ENCODE measurements around the gene NPEPPS.

Gene NPEPPS

GRCh38 chr17:47604598-47604927, 73.7 kb downstream of the NPEPPS start:
- Mint-ChIP-seq H3K27ac (no peak overlapping the region), H3K27me3 (no peaks in the 10 kb centered on the region), H3K36me3 (peaks cover 42% of the 10 kb centered on the region), H3K9me3 (no peaks in the 10 kb centered on the region), H3K4me3 (no peak overlapping the region), H3K4me1 (no peaks in the 10 kb centered on the region)
- DNase-seq: no peak
- CTCF ChIA-PET: interaction anchor here (2.1 kb wide), 1 partner anchor 11 kb away, joined by 6 read pairs; no protein-coding TSS in a partner anchor

GRCh38 chr17:47605011-47605410, 74.1 kb downstream of the NPEPPS start:
- Mint-ChIP-seq H3K27me3 (no peaks in the 10 kb centered on the region), H3K4me1 (peaks cover 3% of the 10 kb centered on the region), H3K9me3 (no peaks in the 10 kb centered on the region), H3K27ac (no peak overlapping the region), H3K4me3 (no peak overlapping the region), H3K36me3 (peaks cover 42% of the 10 kb centered on the region)
- CTCF ChIA-PET: interaction anchor here (2.1 kb wide), 1 partner anchor 11 kb away, joined by 6 read pairs; no protein-coding TSS in a partner anchor
- no peak for DNase-seq

GRCh38 chr17:47607481-47607880, 76.6 kb downstream of the NPEPPS start:
- no peak for DNase-seq
- CTCF ChIA-PET: no interaction called here
- Mint-ChIP-seq H3K4me1 (peaks cover 5% of the 10 kb centered on the region), H3K27ac (peak overlapping the region; percentile 2), H3K36me3 (peaks cover 36% of the 10 kb centered on the region), H3K9me3 (no peaks in the 10 kb centered on the region), H3K27me3 (no peaks in the 10 kb centered on the region), H3K4me3 (no peak overlapping the region)

GRCh38 chr17:47611372-47612350, 80.8 kb downstream of the NPEPPS start:
- no peak overlapping the region for H3K27ac Mint-ChIP-seq
- CTCF ChIA-PET: no interaction called here

GRCh38 chr17:47615766-47616424, 85.0 kb downstream of the NPEPPS start:
- H3K27ac Mint-ChIP-seq: no peak overlapping the region
- H3K4me1 Mint-ChIP-seq: peaks cover 8% of the 10 kb centered on the region

More at GRCh38 chr17:47611372-47612350, 80.8 kb downstream of the NPEPPS start:
- Mint-ChIP-seq H3K27me3 (no peaks in the 10 kb centered on the region), H3K4me1 (peaks cover 5% of the 10 kb centered on the region), H3K9me3 (no peaks in the 10 kb centered on the region), H3K36me3 (peaks cover 22% of the 10 kb centered on the region), H3K4me3 (no peak overlapping the region)
- no peak for DNase-seq

GRCh38 chr17:47618410-47618809, 87.5 kb downstream of the NPEPPS start:
- Mint-ChIP-seq H3K27ac (no peak overlapping the region), H3K27me3 (no peaks in the 10 kb centered on the region), H3K9me3 (no peaks in the 10 kb centered on the region), H3K36me3 (peaks cover 35% of the 10 kb centered on the region), H3K4me3 (no peak overlapping the region), H3K4me1 (peaks cover 13% of the 10 kb centered on the region)
- CTCF ChIA-PET: interaction anchor here (1.1 to 1.5 kb wide), 4 partner anchors 22 to 257 kb away, joined by 3 to 4 read pairs (median 4); no protein-coding TSS in a partner anchor
- DNase-seq: no peak

More at GRCh38 chr17:47615766-47616424, 85.0 kb downstream of the NPEPPS start:
- Mint-ChIP-seq H3K27me3 (no peaks in the 10 kb centered on the region), H3K36me3 (peaks cover 28% of the 10 kb centered on the region), H3K4me3 (no peak overlapping the region), H3K9me3 (no peaks in the 10 kb centered on the region)
- no peak for DNase-seq
- CTCF ChIA-PET: interaction anchor here (0.8 to 4.7 kb wide), 16 partner anchors 9 to 386 kb away, joined by 3 to 24 read pairs (median 6); partner anchors contain the start of gene KPNB1

GRCh38 chr17:47620503-47621245, 89.8 kb downstream of the NPEPPS start:
- CTCF ChIA-PET: interaction anchor here (1.0 kb wide), 1 partner anchor 13 kb away, joined by 3 read pairs; no protein-coding TSS in a partner anchor

GRCh38 chr17:47621293-47622179, 90.6 kb downstream of the NPEPPS start:
- H3K4me3 Mint-ChIP-seq: no peak overlapping the region
- no peak overlapping the region for H3K27ac Mint-ChIP-seq
- DNase-seq: no peak
- H3K9me3 Mint-ChIP-seq: no peaks in the 10 kb centered on the region
- peaks cover 42% of the 10 kb centered on the region for H3K36me3 Mint-ChIP-seq
- H3K4me1 Mint-ChIP-seq: peaks cover 13% of the 10 kb centered on the region
- no peaks in the 10 kb centered on the region for H3K27me3 Mint-ChIP-seq
- CTCF ChIA-PET: no interaction called here

More at GRCh38 chr17:47620503-47621245, 89.8 kb downstream of the NPEPPS start:
- no peak for DNase-seq
- Mint-ChIP-seq H3K36me3 (peaks cover 45% of the 10 kb centered on the region), H3K9me3 (no peaks in the 10 kb centered on the region), H3K4me3 (no peak overlapping the region), H3K27me3 (no peaks in the 10 kb centered on the region), H3K4me1 (peaks cover 13% of the 10 kb centered on the region), H3K27ac (no peak overlapping the region)

GRCh38 chr17:47622180-47622549, 91.3 kb downstream of the NPEPPS start:
- Mint-ChIP-seq H3K4me1 (peaks cover 13% of the 10 kb centered on the region), H3K27me3 (no peaks in the 10 kb centered on the region), H3K36me3 (peaks cover 42% of the 10 kb centered on the region), H3K9me3 (no peaks in the 10 kb centered on the region), H3K4me3 (no peak overlapping the region), H3K27ac (no peak overlapping the region)
- CTCF ChIA-PET: no interaction called here
- no peak for DNase-seq

GRCh38 chr17:47624727-47625068, 93.8 kb downstream of the NPEPPS start:
- H3K27me3 Mint-ChIP-seq: no peaks in the 10 kb centered on the region
- H3K36me3 Mint-ChIP-seq: peaks cover 29% of the 10 kb centered on the region
- no peak for DNase-seq
- H3K4me1 Mint-ChIP-seq: peaks cover 13% of the 10 kb centered on the region
- no peaks in the 10 kb centered on the region for H3K9me3 Mint-ChIP-seq
- CTCF ChIA-PET: interaction anchor here (1.0 kb wide), 1 partner anchor 8 kb away, joined by 3 read pairs; no protein-coding TSS in a partner anchor
- H3K4me3 Mint-ChIP-seq: no peak overlapping the region
- H3K27ac Mint-ChIP-seq: no peak overlapping the region

- H3K4me1 Mint-ChIP-seq: no peaks in the 10 kb centered on the region
- no peak for DNase-seq
- H3K9me3 Mint-ChIP-seq: no peaks in the 10 kb centered on the region
- no peak overlapping the region for H3K4me3 Mint-ChIP-seq
- no peak overlapping the region for H3K27ac Mint-ChIP-seq
- peaks cover 14% of the 10 kb centered on the region for H3K36me3 Mint-ChIP-seq
- no peaks in the 10 kb centered on the region for H3K27me3 Mint-ChIP-seq
- CTCF ChIA-PET: interaction anchor here (1.5 kb wide), 1 partner anchor 12 kb away, joined by 3 read pairs; no protein-coding TSS in a partner anchor
Observed at GRCh38 chr17:47628014-47628566, 97.2 kb downstream of the NPEPPS start.

- CTCF ChIA-PET: interaction anchor here (2.3 kb wide), 1 partner anchor 14 kb away, joined by 11 read pairs; no protein-coding TSS in a partner anchor
- no peaks in the 10 kb centered on the region for H3K27me3 Mint-ChIP-seq
- peaks cover 3% of the 10 kb centered on the region for H3K4me1 Mint-ChIP-seq
- H3K4me3 Mint-ChIP-seq: no peak overlapping the region
- no peak for DNase-seq
- peaks cover 7% of the 10 kb centered on the region for H3K36me3 Mint-ChIP-seq
- H3K27ac Mint-ChIP-seq: no peak overlapping the region
- no peaks in the 10 kb centered on the region for H3K9me3 Mint-ChIP-seq
Observed at GRCh38 chr17:47629826-47630225, 98.9 kb downstream of the NPEPPS start.

- H3K4me3 Mint-ChIP-seq: no peak overlapping the region
- CTCF ChIA-PET: interaction anchor here (2.3 kb wide), 1 partner anchor 15 kb away, joined by 11 read pairs; no protein-coding TSS in a partner anchor
- no peaks in the 10 kb centered on the region for H3K9me3 Mint-ChIP-seq
- H3K36me3 Mint-ChIP-seq: peaks cover 4% of the 10 kb centered on the region
- H3K4me1 Mint-ChIP-seq: peaks cover 3% of the 10 kb centered on the region
- no peak overlapping the region for H3K27ac Mint-ChIP-seq
- H3K27me3 Mint-ChIP-seq: no peaks in the 10 kb centered on the region
- DNase-seq: no peak
Observed at GRCh38 chr17:47630614-47631013, 99.7 kb downstream of the NPEPPS start.
